Measurements from ENCODE around the gene EXOC4. TPM values are rescaled to one million over a fixed set of nuclear protein-coding genes. Genes with fewer than 3 reads are reported as not detected.

Gene EXOC4
- total RNA-seq, 1 donor from 2014 or later = 94.0 TPM

- no peak overlapping the region for H3K4me3 Mint-ChIP-seq (ENCODE audit: unreplicated experiment)
- H3K36me3 Mint-ChIP-seq (ENCODE audit: low read depth, unreplicated experiment) = no peaks in the 10 kb centered on the region
- DNase-seq (ENCODE audit: low spot score) = no peak
- H3K4me1 Mint-ChIP-seq (ENCODE audit: unreplicated experiment) = no peaks in the 10 kb centered on the region
- H3K9me3 Mint-ChIP-seq (ENCODE audit: unreplicated experiment) = no peaks in the 10 kb centered on the region
- TF ChIP-seq, protein P1, sequence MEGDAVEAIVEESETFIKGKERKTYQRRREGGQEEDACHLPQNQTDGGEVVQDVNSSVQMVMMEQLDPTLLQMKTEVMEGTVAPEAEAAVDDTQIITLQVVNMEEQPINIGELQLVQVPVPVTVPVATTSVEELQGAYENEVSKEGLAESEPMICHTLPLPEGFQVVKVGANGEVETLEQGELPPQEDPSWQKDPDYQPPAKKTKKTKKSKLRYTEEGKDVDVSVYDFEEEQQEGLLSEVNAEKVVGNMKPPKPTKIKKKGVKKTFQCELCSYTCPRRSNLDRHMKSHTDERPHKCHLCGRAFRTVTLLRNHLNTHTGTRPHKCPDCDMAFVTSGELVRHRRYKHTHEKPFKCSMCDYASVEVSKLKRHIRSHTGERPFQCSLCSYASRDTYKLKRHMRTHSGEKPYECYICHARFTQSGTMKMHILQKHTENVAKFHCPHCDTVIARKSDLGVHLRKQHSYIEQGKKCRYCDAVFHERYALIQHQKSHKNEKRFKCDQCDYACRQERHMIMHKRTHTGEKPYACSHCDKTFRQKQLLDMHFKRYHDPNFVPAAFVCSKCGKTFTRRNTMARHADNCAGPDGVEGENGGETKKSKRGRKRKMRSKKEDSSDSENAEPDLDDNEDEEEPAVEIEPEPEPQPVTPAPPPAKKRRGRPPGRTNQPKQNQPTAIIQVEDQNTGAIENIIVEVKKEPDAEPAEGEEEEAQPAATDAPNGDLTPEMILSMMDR (IDR thresholded peaks at IDR 0.05; ENCODE audit: unreplicated experiment) = no peak
- H3K27ac Mint-ChIP-seq (ENCODE audit: unreplicated experiment) = no peak overlapping the region
- H3K27me3 Mint-ChIP-seq (ENCODE audit: unreplicated experiment) = no peaks in the 10 kb centered on the region
These were observed 145.6 kb downstream of the EXOC4 start for GRCh38 chr7:133398506-133398905.

- Mint-ChIP-seq H3K9me3 (ENCODE audit: unreplicated experiment) (no peaks in the 10 kb centered on the region), H3K27me3 (ENCODE audit: unreplicated experiment) (no peaks in the 10 kb centered on the region), H3K4me1 (ENCODE audit: unreplicated experiment) (no peaks in the 10 kb centered on the region), H3K27ac (ENCODE audit: unreplicated experiment) (no peak overlapping the region), H3K4me3 (ENCODE audit: unreplicated experiment) (no peak overlapping the region), H3K36me3 (ENCODE audit: low read depth, unreplicated experiment) (no peaks in the 10 kb centered on the region)
- TF ChIP-seq, protein P1 (IDR thresholded peaks at IDR 0.05; ENCODE audit: unreplicated experiment) = no peak
- DNase-seq (ENCODE audit: low spot score) = no peak
These were observed 148.3 kb downstream of the EXOC4 start for GRCh38 chr7:133401225-133401624.

GRCh38 chr7:133408212-133408611 lies 155.3 kb downstream of the EXOC4 start:
- Mint-ChIP-seq H3K36me3 (ENCODE audit: low read depth, unreplicated experiment) (no peaks in the 10 kb centered on the region), H3K4me3 (ENCODE audit: unreplicated experiment) (no peak overlapping the region), H3K27ac (ENCODE audit: unreplicated experiment) (no peak overlapping the region), H3K27me3 (ENCODE audit: unreplicated experiment) (peaks cover 3% of the 10 kb centered on the region), H3K9me3 (ENCODE audit: unreplicated experiment) (no peaks in the 10 kb centered on the region), H3K4me1 (ENCODE audit: unreplicated experiment) (no peaks in the 10 kb centered on the region)
- TF ChIP-seq, protein P1 (IDR thresholded peaks at IDR 0.05; ENCODE audit: unreplicated experiment) = no peak
- DNase-seq (ENCODE audit: low spot score) = no peak

DNA sequence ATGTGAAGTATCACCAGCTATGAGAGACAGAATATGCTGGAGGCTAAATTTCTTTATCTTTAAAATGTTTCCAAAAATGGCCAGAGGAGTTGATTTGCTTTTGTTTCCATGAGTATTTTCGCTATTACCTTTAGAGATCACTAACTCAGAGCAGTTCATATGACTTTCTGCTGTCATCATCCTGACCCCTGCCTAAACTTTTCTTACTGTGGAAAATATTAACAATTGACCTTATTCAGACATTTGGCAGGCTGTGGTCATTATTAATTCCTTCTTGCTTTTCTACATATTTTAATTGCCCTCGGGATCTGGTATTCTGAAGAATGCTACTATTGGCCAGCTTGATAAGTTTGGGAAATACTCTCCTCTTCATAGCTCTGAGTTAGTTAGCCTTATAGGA lies 156.5 kb downstream of the EXOC4 start:
- Mint-ChIP-seq H3K27me3 (ENCODE audit: unreplicated experiment) (peaks cover 3% of the 10 kb centered on the region), H3K27ac (ENCODE audit: unreplicated experiment) (no peak overlapping the region)

GRCh38 chr7:133409966-133410365 lies 157.1 kb downstream of the EXOC4 start:
- no peak for DNase-seq (ENCODE audit: low spot score)
- no peaks in the 10 kb centered on the region for H3K36me3 Mint-ChIP-seq (ENCODE audit: low read depth, unreplicated experiment)
- H3K9me3 Mint-ChIP-seq (ENCODE audit: unreplicated experiment) = no peaks in the 10 kb centered on the region
- no peaks in the 10 kb centered on the region for H3K4me1 Mint-ChIP-seq (ENCODE audit: unreplicated experiment)
- H3K27ac Mint-ChIP-seq (ENCODE audit: unreplicated experiment) = no peak overlapping the region
- H3K27me3 Mint-ChIP-seq (ENCODE audit: unreplicated experiment) = peaks cover 3% of the 10 kb centered on the region
- TF ChIP-seq, protein P1 (IDR thresholded peaks at IDR 0.05; ENCODE audit: unreplicated experiment) = no peak
- no peak overlapping the region for H3K4me3 Mint-ChIP-seq (ENCODE audit: unreplicated experiment)

More for the DNA sequence above, 156.5 kb downstream of the EXOC4 start:
- no peak for DNase-seq (ENCODE audit: low spot score)
- Mint-ChIP-seq H3K36me3 (ENCODE audit: low read depth, unreplicated experiment) (no peaks in the 10 kb centered on the region), H3K4me3 (ENCODE audit: unreplicated experiment) (no peak overlapping the region), H3K9me3 (ENCODE audit: unreplicated experiment) (no peaks in the 10 kb centered on the region), H3K4me1 (ENCODE audit: unreplicated experiment) (no peaks in the 10 kb centered on the region)
- TF ChIP-seq, protein P1 (IDR thresholded peaks at IDR 0.05; ENCODE audit: unreplicated experiment) = no peak
